WTC11 (cell line): ENCODE data around the gene DDIAS. TPM values are rescaled to one million over a fixed set of nuclear protein-coding genes. Genes with fewer than 3 reads are reported as not detected.

ENCODE experiments used
- ATAC-seq: fragments of 200-7000 bp; cut with Tn5 transposase; 2 replicates; pipeline ENCODE4 v1.10.0; 2021; ENCODE audit warnings: mild to moderate bottlenecking, moderate library complexity
- CTCF ChIA-PET: fragments of 300-600 bp; sonication (Branson Sonifier 250); formaldehyde crosslinking; loops from one replicate; lab custom pipeline; 2021; ENCODE audit warnings: antibody characterized with exemption; lab: Charles Lee
- POLR2A ChIA-PET: fragments of 350-600 bp; sonication (Branson Sonifier 250); formaldehyde crosslinking; loops from one replicate; lab custom pipeline; 2021; ENCODE audit warnings: antibody characterized with exemption; lab: Charles Lee
- DNase-seq: peaks from one replicate; pipeline ENCODE4 v3.0.0; 2021; ENCODE audit warnings: low spot score
- H3K27ac Mint-ChIP-seq: 2 replicates; pipeline ENCODE4 v1.8.0; 2021; ENCODE audit warnings: mixed read lengths
- H3K27me3 Mint-ChIP-seq: 2 replicates; pipeline ENCODE4 v1.8.0; 2021; ENCODE audit warnings: low read depth, mild to moderate bottlenecking, moderate library complexity, mixed read lengths
- H3K36me3 Mint-ChIP-seq: 2 replicates; pipeline ENCODE4 v1.8.0; 2021; ENCODE audit warnings: mixed read lengths
- H3K4me1 Mint-ChIP-seq: 2 replicates; pipeline ENCODE4 v1.8.0; 2022; ENCODE audit warnings: mixed read lengths
- H3K4me3 Mint-ChIP-seq: 2 replicates; pipeline ENCODE4 v1.8.0; 2021; ENCODE audit warnings: mild to moderate bottlenecking, moderate library complexity, mixed read lengths
- H3K9me3 Mint-ChIP-seq: 2 replicates; pipeline ENCODE4 v1.8.0; 2021; ENCODE audit warnings: mixed read lengths
- CBFB ChIP-seq: sonication (generic); formaldehyde crosslinking; IDR thresholded peaks from 2 replicates; pipeline ENCODE4 v1.8.1; 2022; ENCODE audit warnings: mild to moderate bottlenecking, low read depth, missing genetic modification reagents
- GTF2I ChIP-seq: fragments of 250-450 bp; sonication (Bioruptor Pico); conservative IDR thresholded peaks from 2 replicates; pipeline ENCODE4 v1.4.0; 2021; ENCODE audit warnings: mild to moderate bottlenecking
- JUN ChIP-seq: sonication (generic); formaldehyde crosslinking; IDR thresholded peaks from 2 replicates; pipeline ENCODE4 v1.8.0; 2023; ENCODE audit warnings: mild to moderate bottlenecking, missing genetic modification reagents
- NFYB ChIP-seq: sonication (generic); formaldehyde crosslinking; conservative IDR thresholded peaks from 2 replicates; pipeline ENCODE4 v1.8.0; 2022; ENCODE audit warnings: low read depth, missing genetic modification reagents
- NR2C2 ChIP-seq: sonication (generic); formaldehyde crosslinking; IDR thresholded peaks from 2 replicates; pipeline ENCODE4 v1.8.0; 2022; ENCODE audit warnings: mild to moderate bottlenecking, missing genetic modification reagents
- PRRX2 ChIP-seq: fragments of 250-450 bp; sonication (Bioruptor Pico); IDR thresholded peaks from 2 replicates; pipeline ENCODE4 v1.8.0; 2021; ENCODE audit warnings: mild to moderate bottlenecking
- SMAD4 ChIP-seq: sonication (generic); formaldehyde crosslinking; IDR thresholded peaks from 2 replicates; pipeline ENCODE4 v1.8.0; 2022; ENCODE audit warnings: mild to moderate bottlenecking, missing genetic modification reagents
- ZBTB21 ChIP-seq: sonication (generic); formaldehyde crosslinking; IDR thresholded peaks from 2 replicates; pipeline ENCODE4 v1.8.1; 2023; ENCODE audit warnings: mild to moderate bottlenecking, missing genetic modification reagents, borderline replicate concordance
- ZNF263 ChIP-seq: sonication (generic); formaldehyde crosslinking; IDR thresholded peaks from 2 replicates; pipeline ENCODE4 v1.8.1; 2022; ENCODE audit warnings: low read depth, mild to moderate bottlenecking, moderate library complexity, missing genetic modification reagents
- total RNA-seq: library from RNA; stranded (reverse); gene quantifications from 3 replicates; pipeline ENCODE4 v1.2.3, GENCODE V29; 2021
- TF ChIP-seq, protein P1 (sequence below): sonication (generic); formaldehyde crosslinking; IDR thresholded peaks from 2 replicates; pipeline ENCODE4 v1.8.0; 2023; ENCODE audit warnings: missing genetic modification reagents
- TF ChIP-seq, protein P2 (sequence below): fragments of 250-450 bp; sonication (Bioruptor Pico); IDR thresholded peaks from 2 replicates; pipeline ENCODE4 v1.9.0; 2021; ENCODE audit warnings: mild to moderate bottlenecking
- TF ChIP-seq, protein P3 (sequence below): sonication (generic); formaldehyde crosslinking; IDR thresholded peaks from 2 replicates; pipeline ENCODE4 v1.8.1; 2022; ENCODE audit warnings: low read depth, mild to moderate bottlenecking, moderate library complexity, missing genetic modification reagents, borderline replicate concordance
- TF ChIP-seq, protein P4 (sequence below): sonication (generic); formaldehyde crosslinking; IDR thresholded peaks from 2 replicates; pipeline ENCODE4 v1.8.1; 2023; ENCODE audit warnings: mild to moderate bottlenecking, missing genetic modification reagents
- TF ChIP-seq, protein P5 (sequence below): sonication (generic); formaldehyde crosslinking; IDR thresholded peaks from 2 replicates; pipeline ENCODE4 v1.8.0; 2022; ENCODE audit warnings: mild to moderate bottlenecking, missing genetic modification reagents
- TF ChIP-seq, protein P6 (sequence below): sonication (generic); formaldehyde crosslinking; IDR thresholded peaks from 2 replicates; pipeline ENCODE4 v1.8.1; 2023; ENCODE audit warnings: mild to moderate bottlenecking, missing genetic modification reagents
- TF ChIP-seq, protein P7 (sequence below): fragments of 200-600 bp; IDR thresholded peaks from 2 replicates; pipeline ENCODE4 v1.8.0; 2022; ENCODE audit warnings: antibody characterized with exemption
- TF ChIP-seq, protein P8 (sequence below): sonication (generic); formaldehyde crosslinking; conservative IDR thresholded peaks from 2 replicates; pipeline ENCODE4 v1.8.1; 2022; ENCODE audit warnings: mild to moderate bottlenecking, missing genetic modification reagents

DDIAS gene
- total RNA-seq, 1 experiment from 2014 or later: 28.7 TPM

DNA sequence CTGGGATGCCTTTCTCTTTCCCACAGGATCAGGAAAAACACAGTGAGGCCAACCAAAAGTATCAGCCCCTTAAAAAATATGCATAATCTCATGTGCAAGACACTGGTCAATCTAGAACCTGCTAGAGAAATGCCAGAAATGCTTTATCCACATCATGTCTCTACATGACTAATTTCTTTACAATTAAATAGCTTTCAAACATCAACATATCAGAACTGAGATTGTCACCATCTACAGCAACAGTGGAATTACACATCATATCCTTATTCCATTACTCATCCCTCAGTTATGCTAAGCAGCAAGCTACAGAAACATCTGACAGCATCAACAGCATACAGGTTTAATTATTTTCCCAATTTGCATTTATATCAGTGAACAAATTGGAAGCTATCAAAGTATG lies 78.8 kb downstream of the DDIAS start (continued):
- TF ChIP-seq, protein P1, sequence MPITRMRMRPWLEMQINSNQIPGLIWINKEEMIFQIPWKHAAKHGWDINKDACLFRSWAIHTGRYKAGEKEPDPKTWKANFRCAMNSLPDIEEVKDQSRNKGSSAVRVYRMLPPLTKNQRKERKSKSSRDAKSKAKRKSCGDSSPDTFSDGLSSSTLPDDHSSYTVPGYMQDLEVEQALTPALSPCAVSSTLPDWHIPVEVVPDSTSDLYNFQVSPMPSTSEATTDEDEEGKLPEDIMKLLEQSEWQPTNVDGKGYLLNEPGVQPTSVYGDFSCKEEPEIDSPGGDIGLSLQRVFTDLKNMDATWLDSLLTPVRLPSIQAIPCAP (CRISPR knock-in tag): no peak
- TF ChIP-seq JUN (CRISPR knock-in tag) (no peak), NR2C2 (CRISPR knock-in tag) (no peak)

DNA sequence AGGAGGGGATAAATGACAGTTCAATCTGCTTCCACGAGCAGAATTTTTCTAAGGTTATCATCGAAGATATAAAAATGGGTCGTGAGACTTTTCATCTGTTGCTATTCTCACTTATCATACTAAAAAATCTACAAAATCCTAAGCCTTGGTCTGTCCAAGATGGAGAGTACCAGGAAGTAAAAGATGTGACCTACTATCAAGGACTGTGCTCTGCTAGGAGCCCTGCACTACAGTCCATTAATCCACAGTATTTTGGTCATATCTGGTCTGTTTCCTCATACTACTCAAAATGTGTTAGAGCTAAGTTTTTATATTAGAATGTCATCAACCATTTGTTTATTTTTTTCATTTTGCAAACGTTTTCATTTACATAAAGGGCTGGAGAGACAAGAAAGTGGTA lies 79.4 kb downstream of the DDIAS start:
- Mint-ChIP-seq H3K4me1 (peaks cover 6% of the 10 kb centered on the region; the same call in 1 of the 2 replicates), H3K27me3 (no peaks in the 10 kb centered on the region)
- ChIA-PET POLR2A (no interaction called here), CTCF (no interaction called here)
- no peak for TF ChIP-seq ZBTB21 (CRISPR knock-in tag)
- no peak for TF ChIP-seq CBFB
- no peak for TF ChIP-seq GTF2I (CRISPR knock-in tag)
- TF ChIP-seq, protein P2, sequence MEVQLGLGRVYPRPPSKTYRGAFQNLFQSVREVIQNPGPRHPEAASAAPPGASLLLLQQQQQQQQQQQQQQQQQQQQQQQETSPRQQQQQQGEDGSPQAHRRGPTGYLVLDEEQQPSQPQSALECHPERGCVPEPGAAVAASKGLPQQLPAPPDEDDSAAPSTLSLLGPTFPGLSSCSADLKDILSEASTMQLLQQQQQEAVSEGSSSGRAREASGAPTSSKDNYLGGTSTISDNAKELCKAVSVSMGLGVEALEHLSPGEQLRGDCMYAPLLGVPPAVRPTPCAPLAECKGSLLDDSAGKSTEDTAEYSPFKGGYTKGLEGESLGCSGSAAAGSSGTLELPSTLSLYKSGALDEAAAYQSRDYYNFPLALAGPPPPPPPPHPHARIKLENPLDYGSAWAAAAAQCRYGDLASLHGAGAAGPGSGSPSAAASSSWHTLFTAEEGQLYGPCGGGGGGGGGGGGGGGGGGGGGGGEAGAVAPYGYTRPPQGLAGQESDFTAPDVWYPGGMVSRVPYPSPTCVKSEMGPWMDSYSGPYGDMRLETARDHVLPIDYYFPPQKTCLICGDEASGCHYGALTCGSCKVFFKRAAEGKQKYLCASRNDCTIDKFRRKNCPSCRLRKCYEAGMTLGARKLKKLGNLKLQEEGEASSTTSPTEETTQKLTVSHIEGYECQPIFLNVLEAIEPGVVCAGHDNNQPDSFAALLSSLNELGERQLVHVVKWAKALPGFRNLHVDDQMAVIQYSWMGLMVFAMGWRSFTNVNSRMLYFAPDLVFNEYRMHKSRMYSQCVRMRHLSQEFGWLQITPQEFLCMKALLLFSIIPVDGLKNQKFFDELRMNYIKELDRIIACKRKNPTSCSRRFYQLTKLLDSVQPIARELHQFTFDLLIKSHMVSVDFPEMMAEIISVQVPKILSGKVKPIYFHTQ (CRISPR knock-in tag): no peak
- no peak for TF ChIP-seq ZNF263
- TF ChIP-seq, protein P1 (CRISPR knock-in tag): no peak
- TF ChIP-seq PRRX2 (CRISPR knock-in tag): no peak
- TF ChIP-seq, protein P3, sequence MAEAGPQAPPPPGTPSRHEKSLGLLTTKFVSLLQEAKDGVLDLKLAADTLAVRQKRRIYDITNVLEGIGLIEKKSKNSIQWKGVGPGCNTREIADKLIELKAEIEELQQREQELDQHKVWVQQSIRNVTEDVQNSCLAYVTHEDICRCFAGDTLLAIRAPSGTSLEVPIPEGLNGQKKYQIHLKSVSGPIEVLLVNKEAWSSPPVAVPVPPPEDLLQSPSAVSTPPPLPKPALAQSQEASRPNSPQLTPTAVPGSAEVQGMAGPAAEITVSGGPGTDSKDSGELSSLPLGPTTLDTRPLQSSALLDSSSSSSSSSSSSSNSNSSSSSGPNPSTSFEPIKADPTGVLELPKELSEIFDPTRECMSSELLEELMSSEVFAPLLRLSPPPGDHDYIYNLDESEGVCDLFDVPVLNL (CRISPR knock-in tag): no peak
- TF ChIP-seq, protein P4, sequence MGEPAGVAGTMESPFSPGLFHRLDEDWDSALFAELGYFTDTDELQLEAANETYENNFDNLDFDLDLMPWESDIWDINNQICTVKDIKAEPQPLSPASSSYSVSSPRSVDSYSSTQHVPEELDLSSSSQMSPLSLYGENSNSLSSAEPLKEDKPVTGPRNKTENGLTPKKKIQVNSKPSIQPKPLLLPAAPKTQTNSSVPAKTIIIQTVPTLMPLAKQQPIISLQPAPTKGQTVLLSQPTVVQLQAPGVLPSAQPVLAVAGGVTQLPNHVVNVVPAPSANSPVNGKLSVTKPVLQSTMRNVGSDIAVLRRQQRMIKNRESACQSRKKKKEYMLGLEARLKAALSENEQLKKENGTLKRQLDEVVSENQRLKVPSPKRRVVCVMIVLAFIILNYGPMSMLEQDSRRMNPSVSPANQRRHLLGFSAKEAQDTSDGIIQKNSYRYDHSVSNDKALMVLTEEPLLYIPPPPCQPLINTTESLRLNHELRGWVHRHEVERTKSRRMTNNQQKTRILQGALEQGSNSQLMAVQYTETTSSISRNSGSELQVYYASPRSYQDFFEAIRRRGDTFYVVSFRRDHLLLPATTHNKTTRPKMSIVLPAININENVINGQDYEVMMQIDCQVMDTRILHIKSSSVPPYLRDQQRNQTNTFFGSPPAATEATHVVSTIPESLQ: no peak
- TF ChIP-seq, all 79 proteins: peak for 0
- Mint-ChIP-seq H3K9me3 (no peaks in the 10 kb centered on the region), H3K4me3 (no peak overlapping the region), H3K27ac (no peak overlapping the region), H3K36me3 (no peaks in the 10 kb centered on the region)
- ATAC-seq (no peak), DNase-seq (no peak)

DNA sequence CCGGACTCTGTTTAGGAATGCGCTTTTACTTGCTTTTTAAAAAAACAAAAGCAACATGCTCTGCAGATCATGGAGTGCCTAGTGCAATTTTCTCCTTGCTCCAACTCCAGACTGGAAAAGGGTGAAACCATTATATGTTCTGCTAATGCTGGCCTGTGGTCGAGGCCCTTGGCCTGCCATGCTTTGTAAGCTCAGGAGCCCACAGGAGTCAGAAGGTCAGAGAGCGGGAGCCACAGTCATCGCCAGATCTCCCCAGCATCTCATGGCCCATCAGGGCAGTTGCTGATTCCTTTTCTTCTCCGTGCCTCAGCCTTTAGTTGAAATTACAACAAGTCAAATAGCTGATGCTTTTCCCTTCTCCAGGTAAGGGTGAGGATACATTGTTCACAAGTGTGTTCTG lies 80.3 kb downstream of the DDIAS start:
- H3K27ac Mint-ChIP-seq: no peak overlapping the region
- POLR2A ChIA-PET: no interaction called here
- H3K36me3 Mint-ChIP-seq: no peaks in the 10 kb centered on the region
- no peak for ATAC-seq
- H3K27me3 Mint-ChIP-seq: no peaks in the 10 kb centered on the region
- H3K4me1 Mint-ChIP-seq: peaks cover 6% of the 10 kb centered on the region; the same call in 1 of the 2 replicates
- no peak overlapping the region for H3K4me3 Mint-ChIP-seq
- no peak for DNase-seq
- no peaks in the 10 kb centered on the region for H3K9me3 Mint-ChIP-seq
- CTCF ChIA-PET: no interaction called here
- no peak for TF ChIP-seq SMAD4 (CRISPR knock-in tag)
- TF ChIP-seq, protein P5, sequence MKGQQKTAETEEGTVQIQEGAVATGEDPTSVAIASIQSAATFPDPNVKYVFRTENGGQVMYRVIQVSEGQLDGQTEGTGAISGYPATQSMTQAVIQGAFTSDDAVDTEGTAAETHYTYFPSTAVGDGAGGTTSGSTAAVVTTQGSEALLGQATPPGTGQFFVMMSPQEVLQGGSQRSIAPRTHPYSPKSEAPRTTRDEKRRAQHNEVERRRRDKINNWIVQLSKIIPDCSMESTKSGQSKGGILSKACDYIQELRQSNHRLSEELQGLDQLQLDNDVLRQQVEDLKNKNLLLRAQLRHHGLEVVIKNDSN (CRISPR knock-in tag): no peak
- TF ChIP-seq NFYB (CRISPR knock-in tag): no peak
- TF ChIP-seq, protein P6, sequence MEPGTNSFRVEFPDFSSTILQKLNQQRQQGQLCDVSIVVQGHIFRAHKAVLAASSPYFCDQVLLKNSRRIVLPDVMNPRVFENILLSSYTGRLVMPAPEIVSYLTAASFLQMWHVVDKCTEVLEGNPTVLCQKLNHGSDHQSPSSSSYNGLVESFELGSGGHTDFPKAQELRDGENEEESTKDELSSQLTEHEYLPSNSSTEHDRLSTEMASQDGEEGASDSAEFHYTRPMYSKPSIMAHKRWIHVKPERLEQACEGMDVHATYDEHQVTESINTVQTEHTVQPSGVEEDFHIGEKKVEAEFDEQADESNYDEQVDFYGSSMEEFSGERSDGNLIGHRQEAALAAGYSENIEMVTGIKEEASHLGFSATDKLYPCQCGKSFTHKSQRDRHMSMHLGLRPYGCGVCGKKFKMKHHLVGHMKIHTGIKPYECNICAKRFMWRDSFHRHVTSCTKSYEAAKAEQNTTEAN (CRISPR knock-in tag): no peak
- TF ChIP-seq, protein P7, sequence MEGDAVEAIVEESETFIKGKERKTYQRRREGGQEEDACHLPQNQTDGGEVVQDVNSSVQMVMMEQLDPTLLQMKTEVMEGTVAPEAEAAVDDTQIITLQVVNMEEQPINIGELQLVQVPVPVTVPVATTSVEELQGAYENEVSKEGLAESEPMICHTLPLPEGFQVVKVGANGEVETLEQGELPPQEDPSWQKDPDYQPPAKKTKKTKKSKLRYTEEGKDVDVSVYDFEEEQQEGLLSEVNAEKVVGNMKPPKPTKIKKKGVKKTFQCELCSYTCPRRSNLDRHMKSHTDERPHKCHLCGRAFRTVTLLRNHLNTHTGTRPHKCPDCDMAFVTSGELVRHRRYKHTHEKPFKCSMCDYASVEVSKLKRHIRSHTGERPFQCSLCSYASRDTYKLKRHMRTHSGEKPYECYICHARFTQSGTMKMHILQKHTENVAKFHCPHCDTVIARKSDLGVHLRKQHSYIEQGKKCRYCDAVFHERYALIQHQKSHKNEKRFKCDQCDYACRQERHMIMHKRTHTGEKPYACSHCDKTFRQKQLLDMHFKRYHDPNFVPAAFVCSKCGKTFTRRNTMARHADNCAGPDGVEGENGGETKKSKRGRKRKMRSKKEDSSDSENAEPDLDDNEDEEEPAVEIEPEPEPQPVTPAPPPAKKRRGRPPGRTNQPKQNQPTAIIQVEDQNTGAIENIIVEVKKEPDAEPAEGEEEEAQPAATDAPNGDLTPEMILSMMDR: no peak
- TF ChIP-seq, protein P8, sequence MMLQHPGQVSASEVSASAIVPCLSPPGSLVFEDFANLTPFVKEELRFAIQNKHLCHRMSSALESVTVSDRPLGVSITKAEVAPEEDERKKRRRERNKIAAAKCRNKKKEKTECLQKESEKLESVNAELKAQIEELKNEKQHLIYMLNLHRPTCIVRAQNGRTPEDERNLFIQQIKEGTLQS (CRISPR knock-in tag): no peak
